K562 (cell line): ENCODE data around the gene OPCML. TPM values are rescaled to one million over a fixed set of nuclear protein-coding genes. Genes with fewer than 3 reads are reported as not detected.

ENCODE experiments used
- ATAC-seq: fragments of 200-7000 bp; cut with Tn5 transposase; 3 replicates; pipeline ENCODE4 v1.9.1; 2020; ENCODE audit warnings: moderate library complexity
- BruUV-seq: library from RNA; stranded (reverse); fragments of 400-500 nt; replicated peaks from 2 replicates; lab custom pipeline; 2021; lab: Mats Ljungman, UMichigan
- CTCF ChIA-PET: fragments of 300-600 bp; formaldehyde crosslinking; extraction: SDS; loops from one replicate; lab custom pipeline; 2021; ENCODE audit warnings: low intra/inter-chr PET ratio; lab: Yijun Ruan, JAX
- POLR2A ChIA-PET: fragments of 300-600, 350-650 bp; sonication (Branson Sonifier 250); formaldehyde crosslinking; extraction: SDS; loops from one replicate; lab custom pipeline; 2021; ENCODE audit warnings: antibody characterized with exemption, inconsistent platforms; lab: Yijun Ruan, JAX
- DNase-seq, 4 experiments: peaks; one replicate each; pipeline versions ENCODE4 v3.0.0 to v3.0.0-alpha.2; 2011 to 2018; ENCODE audit warnings: low spot score in 3 of 4, mixed read lengths in 3 of 4; ENCODE audit errors: extremely low read depth in 1 of 4
- FAIRE-seq: peaks from 2 replicates; lab custom pipeline; 2011; peaks lifted over from hg19 to GRCh38; lab: Jason Lieb, UNC
- H2AFZ ChIP-seq: 2 replicates; pipeline ENCODE4 v1.6.0; 2011; ENCODE audit warnings: low read depth, low read length, control low read depth, inconsistent platforms
- H3K27ac ChIP-seq: fragments of 200-600 bp; 3 replicates; pipeline ENCODE4 v1.8.0; 2011; ENCODE audit warnings: low read depth, mild to moderate bottlenecking, control low read depth, inconsistent platforms, low read length, moderate library complexity, mixed read lengths; ENCODE audit errors: extremely low read depth
- H3K27me3 ChIP-seq, 2 experiments: fragments of 300-600 bp in 1 of 2; 2 replicates in 1 of 2; 3 replicates in 1 of 2; pipeline versions ENCODE4 v1.6.0 to v1.8.0; 2011; ENCODE audit warnings: inconsistent platforms in 2 of 2, low read length in 2 of 2, mild to moderate bottlenecking in 1 of 2, mixed read lengths in 1 of 2, moderate library complexity in 1 of 2; ENCODE audit not compliant: control insufficient read depth in 2 of 2, insufficient read depth in 2 of 2
- H3K36me3 ChIP-seq: fragments of 300-600 bp; 3 replicates; pipeline ENCODE4 v1.8.0; 2011; ENCODE audit warnings: mild to moderate bottlenecking, low read length, inconsistent platforms; ENCODE audit not compliant: control insufficient read depth, insufficient read depth
- H3K4me1 ChIP-seq, 2 experiments: fragments of 200-600 bp in 1 of 2; replicated peaks in 1 of 2; 2 replicates in 1 of 2; 3 replicates in 1 of 2; pipeline versions ENCODE4 v1.5.1 to v1.8.0; 2011; ENCODE audit warnings: inconsistent platforms in 2 of 2, low read length in 2 of 2, mild to moderate bottlenecking in 1 of 2, mixed read lengths in 1 of 2, moderate library complexity in 1 of 2; ENCODE audit not compliant: control insufficient read depth in 2 of 2, insufficient read depth in 2 of 2
- H3K4me2 ChIP-seq: 2 replicates; pipeline ENCODE4 v1.6.1; 2011; ENCODE audit warnings: low read length, control low read depth, inconsistent platforms, mixed read lengths; ENCODE audit not compliant: insufficient read depth
- H3K4me3 ChIP-seq: fragments of 200-600 bp; sonication (generic), shearing (Covaris generic); 2 replicates; pipeline ENCODE4 v1.5.1; 2016; ENCODE audit warnings: control low read depth, inconsistent platforms
- H3K79me2 ChIP-seq: fragments of 200-600 bp; 3 replicates; pipeline ENCODE4 v1.8.0; 2011; ENCODE audit warnings: low read length, inconsistent platforms; ENCODE audit not compliant: control insufficient read depth, insufficient read depth
- H3K9ac ChIP-seq, 2 experiments: 2 replicates each; pipeline versions ENCODE4 v1.6.0 to v1.6.1; 2011; ENCODE audit warnings: low read depth in 2 of 2, low read length in 2 of 2, control low read depth in 1 of 2, inconsistent platforms in 1 of 2, mild to moderate bottlenecking in 1 of 2, mixed read lengths in 1 of 2; ENCODE audit not compliant: insufficient read depth in 1 of 2
- H3K9me1 ChIP-seq: one replicate; pipeline ENCODE4 v1.6.0; 2011; ENCODE audit warnings: inconsistent platforms, mild to moderate bottlenecking, low read length, moderate library complexity; ENCODE audit not compliant: control insufficient read depth, insufficient read depth
- H3K9me3 ChIP-seq: replicated peaks from 2 replicates; pipeline ENCODE4 v1.5.1; 2011; ENCODE audit warnings: low read depth, low read length, inconsistent platforms; ENCODE audit not compliant: control insufficient read depth, insufficient read depth
- H4K20me1 ChIP-seq: replicated peaks from 2 replicates; pipeline ENCODE4 v1.6.1; 2011; ENCODE audit warnings: low read length, inconsistent platforms, mixed read lengths; ENCODE audit not compliant: control insufficient read depth, insufficient read depth
- CBX5 ChIP-seq: IDR thresholded peaks from 2 replicates; pipeline ENCODE4 v1.6.1; 2014; ENCODE audit warnings: low read depth, borderline replicate concordance
- CTCF ChIP-seq, 3 experiments: IDR thresholded peaks in 2 of 3; conservative IDR thresholded peaks in 1 of 3; 2 replicates each; pipeline ENCODE4 v1.5.1; 2011 to 2012; ENCODE audit warnings: low read length in 3 of 3, mild to moderate bottlenecking in 3 of 3, control low read depth in 2 of 3, improper control_type of control experiment in 1 of 3, inconsistent platforms in 1 of 3, low read depth in 1 of 3, mixed read lengths in 1 of 3, moderate library complexity in 1 of 3; ENCODE audit not compliant: insufficient read depth in 2 of 3
- HNRNPL ChIP-seq: fragments of 200-400 bp; formaldehyde crosslinking; IDR thresholded peaks from 2 replicates; pipeline ENCODE4 v1.6.1; 2017; ENCODE audit warnings: low read depth, mild to moderate bottlenecking, low read length
- MCM7 ChIP-seq, 2 experiments: fragments of 450-650 bp; IDR thresholded peaks; 2 replicates each; pipeline ENCODE4 v1.6.1; 2016 to 2018
- PCBP2 ChIP-seq: fragments of 200-400 bp; formaldehyde crosslinking; IDR thresholded peaks from 2 replicates; pipeline ENCODE4 v1.6.1; 2018; ENCODE audit warnings: low read length, low read depth, mild to moderate bottlenecking, moderate library complexity; ENCODE audit not compliant: poor library complexity, severe bottlenecking
- RHOXF2B ChIP-seq: fragments of 250-450 bp; sonication (Bioruptor Pico); conservative IDR thresholded peaks from 2 replicates; pipeline ENCODE4 v1.5.1; 2021
- ZBTB26 ChIP-seq: fragments of 450-650 bp; formaldehyde crosslinking; IDR thresholded peaks from 2 replicates; pipeline ENCODE4 v1.4.0; 2022; ENCODE audit warnings: missing genetic modification characterization
- ZKSCAN3 ChIP-seq: fragments of 250-450 bp; sonication (Bioruptor Pico); IDR thresholded peaks from 2 replicates; pipeline ENCODE4 v1.4.0; 2020
- ZNF184 ChIP-seq: sonication (generic); formaldehyde crosslinking; IDR thresholded peaks from 2 replicates; pipeline ENCODE4 v1.5.0; 2020; ENCODE audit warnings: missing genetic modification reagents
- ZNF407 ChIP-seq: fragments of 450-650 bp; IDR thresholded peaks from 2 replicates; pipeline ENCODE4 v1.6.1; 2016; ENCODE audit warnings: low read depth
- WGBS: fragments of 100-300 bp; shearing (Covaris generic); methylation state at CpG from one replicate; pipeline ENCODE4 v1.1.6; 2016; ENCODE audit warnings: low coverage, mixed read lengths; ENCODE audit not compliant: insufficient coverage; ENCODE audit errors: missing lambda C conversion rate; 5-methylcytosine and 5-hydroxymethylcytosine counted together
- in situ Hi-C: fragments of 300-500 bp; cut with MboI; formaldehyde crosslinking; loops from 4 replicates; pipeline ENCODE4 v1.15.0; 2018; ENCODE audit warnings: inconsistent platforms, mixed read lengths
- intact Hi-C: fragments of 100-400 bp; cut with micrococcal nuclease; formaldehyde crosslinking; loops from 2 replicates; pipeline ENCODE4 v1.14.2; 2022
- polyA plus RNA-seq, 8 experiments: library from polyadenylated mRNA; depleted of rRNA in 4 of 8; stranded (reverse) in 5 of 8; unstranded in 3 of 8; fragments of >200 nt; fragmentation: Nextera tagmentation in 2 of 8; fragmentation: Illumina TruSeq in 1 of 8; extraction: Ambion mirVana in 2 of 8; extraction: Trizol in 1 of 8; gene quantifications; 2 replicates each; pipeline versions ENCODE4 v1.2.1 to v1.2.3, GENCODE V29; 2011 to 2014; ENCODE audit warnings: inconsistent platforms in 1 of 8, missing spikeins in 1 of 8
- total RNA-seq, 7 experiments: library from RNA; depleted of rRNA in 6 of 7; stranded (reverse); fragments of >200 nt in 6 of 7; fragmentation: Illumina TruSeq in 2 of 7; extraction: Trizol in 2 of 7; gene quantifications; 2 replicates each; pipeline versions ENCODE4 v1.2.1 to v1.2.3, GENCODE V29; 2011 to 2021; ENCODE audit warnings: low replicate concordance in 1 of 7

Gene OPCML
- total and polyA plus RNA-seq, 9 of the 15 experiments (the other 6 are each of a cell fraction or from before 2014, with no cell fraction given): not detected

GRCh38 chr11:132751516-132752250 lies 780.6 kb downstream of the OPCML start (continued):
- TF ChIP-seq CTCF (IDR thresholded peaks at IDR 0.05 in 2 of 3, conservative IDR thresholded peaks at IDR 0.05 in 1 of 3; ENCODE audit: insufficient read depth in 2 of 3, low read depth in 1 of 3, low read length in 3 of 3): no peak
- no peak for TF ChIP-seq HNRNPL
- TF ChIP-seq, all 486 proteins: peak for 0

GRCh38 chr11:132746305-132746704 lies 786.0 kb downstream of the OPCML start:
- H2AFZ ChIP-seq: no peak overlapping the region
- BruUV-seq: no TSS peak
- CTCF ChIA-PET: no interaction called here
- no peaks in the 10 kb centered on the region for H3K36me3 ChIP-seq
- no peak overlapping the region for H3K9ac ChIP-seq
- no peak for DNase-seq
- intact Hi-C loops (no loop called here), in situ Hi-C loops (no loop called here)
- no peak overlapping the region for H3K27ac ChIP-seq
- no peak for ATAC-seq
- no peak for FAIRE-seq
- no peaks in the 10 kb centered on the region for H3K9me3 ChIP-seq
- 2% methylated on average over 5 of the region's 5 CpGs for WGBS
- H3K27me3 ChIP-seq: no peaks in the 10 kb centered on the region
- H3K9me1 ChIP-seq: no peaks in the 10 kb centered on the region
- no peaks in the 10 kb centered on the region for H3K79me2 ChIP-seq
- H3K4me2 ChIP-seq: no peak overlapping the region
- no peak overlapping the region for H3K4me3 ChIP-seq
- no peaks in the 10 kb centered on the region for H4K20me1 ChIP-seq
- no peaks in the 10 kb centered on the region for H3K4me1 ChIP-seq
- POLR2A ChIA-PET: no interaction called here
- TF ChIP-seq ZNF407 (no peak), MCM7 (IDR thresholded peaks at IDR 0.05) (no peak), ZBTB26 (no peak), ZNF184 (CRISPR knock-in tag) (no peak), PCBP2 (no peak), ZKSCAN3 (no peak), CBX5 (no peak), RHOXF2B (no peak)
